ENCODE results near the gene CNNM3.

The CNNM3 gene

DNA sequence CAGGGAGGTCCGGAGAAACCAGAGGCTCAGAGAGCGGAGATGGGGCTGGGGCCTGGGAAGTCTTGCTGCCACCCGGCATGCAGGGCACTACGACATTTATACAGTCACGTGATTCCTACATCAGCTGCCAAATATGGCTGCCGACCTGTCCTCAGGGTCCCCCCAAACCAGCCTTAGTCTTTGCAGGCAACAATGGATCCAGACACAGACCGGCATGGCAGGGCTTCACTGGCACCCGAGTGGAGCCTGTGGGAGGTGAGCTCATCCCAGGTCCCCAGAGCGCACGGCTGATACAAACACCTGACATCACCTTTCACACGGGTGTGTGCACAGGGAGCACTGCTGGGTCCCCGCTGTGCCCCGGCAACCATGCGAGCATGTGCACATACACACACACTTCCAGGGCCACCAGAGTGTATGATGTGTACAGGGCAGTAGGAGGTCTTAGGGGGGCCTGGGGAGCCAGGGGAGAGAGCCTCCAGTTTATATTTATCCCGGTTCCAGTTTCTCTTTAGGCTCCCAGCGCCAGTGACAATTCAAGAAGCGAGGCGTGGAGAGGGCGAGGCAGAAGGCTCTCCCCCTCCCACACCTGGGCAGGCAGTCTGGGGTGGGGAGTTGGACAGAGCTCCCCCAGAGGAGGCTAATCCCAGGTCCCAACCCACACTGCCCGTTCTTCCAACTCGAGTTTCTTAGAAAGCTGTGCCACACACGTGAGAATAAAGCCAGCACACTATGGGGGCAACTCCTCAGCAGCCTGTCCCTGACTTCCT is 51.1 kb downstream of the CNNM3 start:
- no peak for DNase-seq

- no peak for DNase-seq
Measured at GRCh38 chr2:96867756-96868554, 51.9 kb downstream of the CNNM3 start.

GRCh38 chr2:96868555-96869280 is 52.6 kb downstream of the CNNM3 start:
- peak; percentile 64 for DNase-seq

- DNase-seq, result no peak
Measured at GRCh38 chr2:96869281-96869821, 53.3 kb downstream of the CNNM3 start.

DNA sequence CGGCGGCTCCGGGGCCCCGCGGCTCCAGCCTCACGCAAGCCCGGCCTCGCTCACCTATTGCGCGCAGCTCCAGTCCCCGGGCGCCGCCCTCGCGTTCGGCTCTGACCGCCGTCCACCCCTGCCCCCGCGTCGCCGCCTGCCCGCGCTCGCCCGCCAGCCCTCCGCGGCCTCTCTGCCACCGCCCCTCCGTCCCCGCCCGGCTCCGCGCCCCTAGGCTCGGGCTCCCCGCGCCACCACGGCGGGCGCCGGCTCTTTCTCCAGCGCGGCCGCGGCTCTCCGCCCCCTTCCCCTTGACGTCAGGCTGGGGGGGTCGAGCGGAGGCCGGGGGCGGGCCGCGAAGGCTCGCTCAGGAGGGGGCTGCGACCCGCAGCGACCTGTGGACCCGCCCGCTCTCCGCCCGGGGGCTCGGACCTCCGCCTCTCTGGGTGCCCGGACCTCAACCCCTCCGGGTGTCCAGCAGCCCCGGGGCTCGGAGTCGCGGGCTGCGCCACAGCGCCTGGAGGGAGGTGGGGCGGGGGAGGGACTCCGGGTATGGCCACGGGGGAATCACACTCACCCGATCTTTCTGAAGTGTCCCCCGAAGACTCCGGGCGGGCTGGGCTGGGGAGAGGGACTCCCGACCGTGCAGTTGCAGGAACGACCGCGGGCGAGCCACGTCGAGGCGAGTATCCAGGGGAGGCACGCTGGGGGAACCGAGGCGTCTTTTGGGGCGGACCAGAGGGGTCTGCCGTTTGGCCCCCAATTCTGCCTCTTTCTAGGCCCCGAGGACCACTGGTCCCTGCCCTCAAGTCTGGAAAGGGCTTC is 54.0 kb downstream of the CNNM3 start, which contains the start of gene SEMA4C:
SEMA4C (minus strand) TSS at position 259 of the 804 bp plus-strand sequence. CDS start 2,194 bp downstream, outside the sequence.
- DNase-seq, result no peak

- peak; percentile 27 for DNase-seq
Measured at GRCh38 chr2:96870626-96871255, 54.7 kb downstream of the CNNM3 start.

DNA sequence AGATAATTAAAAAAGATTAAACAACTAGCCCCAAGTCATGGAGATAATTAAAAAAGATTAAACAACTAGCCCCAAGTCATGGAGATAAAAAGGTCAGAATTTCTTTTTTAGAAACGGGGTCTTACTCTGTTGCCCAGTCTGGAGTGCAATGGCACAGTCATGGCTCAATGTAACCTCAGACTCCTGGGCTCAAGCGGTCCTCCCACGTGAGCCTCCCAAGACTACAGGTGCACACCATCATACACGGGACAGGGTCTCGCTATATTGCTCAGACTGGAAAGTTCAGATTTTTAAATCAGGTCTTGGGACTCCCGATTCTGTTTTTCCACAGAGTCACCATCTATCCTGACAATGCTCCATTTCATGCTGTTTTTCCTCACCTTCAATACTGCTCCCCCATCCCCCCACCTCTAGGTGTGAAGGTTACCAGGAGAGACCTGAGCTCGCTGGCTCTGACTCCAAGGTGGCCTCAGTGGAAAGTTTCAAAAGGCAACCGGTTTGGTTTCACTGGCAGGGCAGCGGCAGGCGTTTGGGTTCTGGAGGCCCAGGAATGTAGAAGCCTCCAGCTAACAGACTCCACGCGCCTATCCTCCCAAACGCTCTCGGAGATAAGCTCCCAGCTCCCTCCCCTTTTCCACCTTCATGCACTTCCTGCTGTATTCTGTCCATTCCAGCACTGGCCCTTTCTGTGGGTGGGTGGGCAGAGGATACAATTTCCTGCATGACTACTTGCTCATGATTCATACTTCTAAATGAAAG is 56.7 kb downstream of the CNNM3 start:
- DNase-seq, result no peak

GRCh38 chr2:96873651-96874096 is 57.6 kb downstream of the CNNM3 start:
- no peak for DNase-seq

DNA sequence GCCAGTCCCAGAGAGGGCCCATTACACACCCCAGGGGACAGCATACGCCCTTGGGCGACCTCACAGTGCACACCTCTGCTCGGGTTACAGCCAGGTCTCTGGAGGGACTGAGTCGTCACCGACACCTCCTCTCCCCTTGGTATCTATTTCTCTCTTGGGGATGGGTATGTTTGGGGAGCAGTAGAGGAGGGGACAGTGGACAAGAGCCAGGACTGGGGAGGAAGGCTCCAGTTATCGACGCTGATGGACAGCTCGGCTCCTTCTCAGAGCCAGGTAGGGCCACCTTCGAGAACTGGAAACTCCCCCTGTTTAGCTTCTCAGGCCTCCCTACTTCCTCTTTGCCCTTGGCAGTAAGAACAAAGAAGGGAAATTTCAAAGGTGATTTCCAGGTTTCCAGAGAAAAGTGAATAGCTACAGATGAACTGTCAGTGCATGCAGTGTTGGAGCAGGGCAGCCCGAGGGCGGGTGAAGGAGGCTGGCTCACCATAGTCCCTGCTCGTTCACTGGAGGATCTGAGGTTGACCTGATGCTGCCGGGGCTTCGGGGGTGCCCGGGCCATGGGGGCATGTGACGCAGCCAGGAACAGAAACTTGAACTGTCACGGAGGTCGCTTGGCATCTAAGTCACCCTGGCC is 58.2 kb downstream of the CNNM3 start:
- DNase-seq, result no peak

- no peak for DNase-seq
Measured at GRCh38 chr2:96875498-96876268, 59.6 kb downstream of the CNNM3 start.

DNA sequence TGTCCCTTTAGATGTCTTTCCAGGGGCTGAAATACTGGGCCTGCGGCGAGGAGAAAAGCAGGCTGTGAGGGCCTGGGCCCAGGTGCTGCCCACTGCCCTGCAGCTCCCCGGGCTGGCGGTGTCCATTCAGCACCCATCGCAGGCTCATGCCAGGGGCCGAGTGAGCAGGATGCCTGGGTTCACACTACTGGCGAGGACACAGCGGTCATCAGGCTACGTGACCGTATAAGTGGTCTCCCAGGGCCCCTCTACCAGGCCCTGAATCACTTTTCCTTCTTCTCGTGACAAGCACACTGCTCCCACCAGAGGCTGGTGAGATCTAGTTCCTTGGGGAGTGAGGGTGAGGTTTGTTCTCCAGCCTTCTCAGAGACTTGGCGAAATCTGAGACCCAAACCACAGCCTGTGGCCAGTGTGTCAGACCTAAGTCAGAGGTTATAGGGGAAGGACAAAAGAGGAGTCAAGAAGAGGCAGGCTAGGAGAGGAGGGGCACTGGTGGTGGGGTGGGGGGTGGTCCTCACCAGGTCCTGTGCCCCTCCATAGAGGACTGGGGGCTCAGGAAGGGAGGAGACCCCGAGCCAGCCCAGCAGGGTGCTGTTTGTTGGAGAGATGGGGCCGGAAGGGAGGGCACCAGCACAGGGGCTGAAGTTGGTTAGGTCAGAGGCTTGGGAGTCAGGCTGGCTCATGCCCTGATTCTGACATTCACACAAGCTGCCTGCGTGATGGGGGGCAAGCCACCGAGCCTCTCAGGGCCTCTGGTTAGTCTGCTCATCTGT is 60.4 kb downstream of the CNNM3 start:
- DNase-seq, result no peak

DNA sequence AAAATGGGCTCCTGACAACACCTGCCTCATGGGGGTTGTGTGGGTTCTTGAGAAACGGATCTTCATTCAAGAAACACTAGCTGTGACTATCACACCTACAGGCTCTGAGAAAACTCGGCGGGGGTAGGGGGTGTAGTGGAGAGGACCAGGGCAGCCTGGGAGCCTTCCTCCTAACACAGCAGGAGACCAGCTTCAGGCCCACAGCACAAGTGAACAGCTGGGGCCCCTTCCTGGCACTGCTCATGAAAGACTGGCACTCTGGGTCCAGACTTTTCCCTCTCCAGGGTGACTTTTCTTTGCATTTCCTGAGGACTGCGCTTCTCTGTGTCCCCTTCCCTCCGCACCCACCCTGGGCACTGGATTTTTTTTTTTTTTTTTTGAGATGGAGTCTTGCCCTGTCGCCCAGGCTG is 61.0 kb downstream of the CNNM3 start:
- no peak for DNase-seq

DNA sequence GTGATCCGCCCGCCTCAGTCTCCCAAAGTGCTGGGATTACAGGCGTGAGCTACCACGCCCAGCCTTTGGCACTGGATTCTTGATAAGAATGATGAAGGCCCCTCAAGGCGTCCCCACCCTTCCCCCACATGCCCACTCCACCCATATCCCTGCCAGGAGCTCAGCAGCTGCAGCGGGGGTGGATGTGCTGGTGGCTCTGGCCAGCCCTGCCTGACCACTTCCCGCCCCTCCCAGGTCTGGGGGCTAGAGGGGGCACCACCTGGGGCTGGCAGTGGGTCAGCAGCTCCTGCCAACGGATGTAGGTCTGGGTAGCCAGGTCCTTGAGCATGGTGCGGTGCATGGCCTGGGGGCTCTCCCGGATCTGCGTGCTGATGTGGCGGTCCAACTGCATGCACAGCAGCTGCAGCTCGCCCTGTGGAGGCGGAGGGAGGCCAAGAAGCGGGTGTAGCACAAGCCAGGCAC is 61.6 kb downstream of the CNNM3 start:
- no peak for DNase-seq

DNA sequence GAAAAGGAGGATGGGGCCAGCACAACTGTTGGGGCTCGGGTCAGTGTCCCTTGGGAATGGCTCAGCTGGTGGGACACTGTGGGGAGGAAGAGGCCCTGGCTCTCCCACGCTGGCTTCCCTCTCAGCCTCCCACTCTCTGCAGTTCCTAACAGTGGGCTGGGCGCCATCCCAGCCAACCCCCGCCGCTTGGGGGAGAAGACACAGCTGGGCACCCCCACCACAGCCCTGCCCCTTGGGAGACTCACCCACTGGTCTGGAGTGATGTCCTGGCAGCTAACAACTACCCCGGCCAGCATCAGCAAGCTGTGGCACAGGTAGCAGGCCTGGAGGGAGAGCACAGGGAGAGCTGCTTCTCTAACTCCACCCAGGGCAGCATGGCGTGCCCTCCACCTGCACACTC is 62.1 kb downstream of the CNNM3 start:
- no peak for DNase-seq

DNA sequence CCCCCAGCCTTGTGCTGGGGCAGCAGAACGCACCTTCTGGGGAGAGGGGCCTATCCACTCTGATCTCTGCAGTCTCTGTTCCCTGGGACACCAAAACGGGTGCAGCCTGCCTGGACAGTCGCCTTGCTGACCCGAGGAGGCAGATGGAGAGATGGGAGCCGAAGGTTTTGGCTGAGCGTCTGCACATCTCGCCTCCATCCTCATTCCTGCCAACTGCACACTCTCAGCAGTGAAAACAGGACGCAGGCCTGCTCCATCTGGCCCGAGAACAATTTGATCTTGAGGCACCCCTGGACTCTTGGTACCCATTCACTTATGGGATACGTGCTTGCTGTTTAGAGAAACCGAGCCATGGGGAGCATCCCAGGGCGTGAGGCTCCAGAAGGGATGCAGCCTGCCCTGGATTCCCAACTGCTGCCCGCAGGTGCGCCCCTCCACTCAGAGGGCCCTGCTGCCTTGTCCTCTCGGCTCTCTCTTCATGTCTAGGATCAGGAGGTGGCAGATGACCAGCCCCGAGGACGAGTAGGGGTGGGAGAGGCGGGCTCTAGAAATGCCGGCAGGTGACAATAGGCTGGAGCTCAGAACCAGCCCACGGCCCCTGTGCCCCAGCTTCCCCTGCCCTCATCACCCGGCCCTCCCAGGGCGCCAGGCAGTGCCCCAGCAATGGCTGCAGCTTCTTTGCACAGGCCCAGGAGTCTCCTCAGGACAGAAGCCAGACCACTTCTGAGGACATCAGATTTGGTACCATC is 62.9 kb downstream of the CNNM3 start:
- no peak for DNase-seq

DNA sequence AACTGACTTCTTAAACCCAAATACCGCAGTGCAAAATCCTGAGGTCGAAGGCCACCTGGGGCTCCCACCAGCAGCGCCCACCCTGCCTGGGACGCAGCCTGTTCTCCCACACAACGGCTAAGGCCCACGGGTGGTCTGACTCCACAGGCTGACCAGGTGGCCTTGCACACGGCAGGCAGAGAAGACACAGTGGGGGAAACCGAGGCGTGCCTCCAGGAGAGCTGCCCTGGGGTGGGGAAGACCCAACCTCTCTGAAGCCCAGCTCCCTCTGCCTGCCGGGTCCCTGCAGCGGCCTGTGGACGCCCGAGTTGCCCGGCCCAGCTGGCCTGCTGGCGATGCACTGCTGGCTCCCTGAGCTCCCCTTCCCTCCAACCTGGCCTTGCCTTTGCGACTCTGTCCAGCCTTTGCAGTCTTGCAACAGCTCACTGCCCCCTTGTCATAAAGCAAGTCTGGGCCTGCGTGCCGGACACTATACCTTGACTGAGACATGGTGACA is 63.5 kb downstream of the CNNM3 start:
- no peak for DNase-seq

DNA sequence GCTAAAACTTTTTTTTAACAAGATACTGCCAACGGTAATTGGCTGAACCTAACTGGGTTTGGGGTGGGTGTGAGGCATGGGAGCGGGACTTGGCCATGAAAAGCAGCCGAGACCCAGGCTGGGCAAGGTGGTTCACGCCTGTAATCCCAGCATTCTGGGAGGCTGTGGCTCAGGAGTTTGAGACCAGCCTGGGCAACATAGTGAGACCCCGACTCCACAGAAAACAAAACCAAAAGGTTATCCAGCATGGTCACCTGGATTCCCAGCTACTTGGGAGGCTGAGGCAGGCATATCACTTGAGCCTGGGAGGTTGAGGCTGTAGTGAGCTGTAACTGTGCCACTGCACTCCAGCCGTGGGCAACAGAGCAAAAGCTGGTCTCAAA is 64.8 kb downstream of the CNNM3 start:
- no peak for DNase-seq

Measured in DMS153 (cell line).